Activated naive CD4-positive, alpha-beta T cell treated with anti-CD3 and anti-CD28 coated beads, Interleukin-2, amount 50 U/mL, for 72 hours (primary cell): ENCODE measurements around the gene SENP8. TPM values are rescaled to one million over a fixed set of nuclear protein-coding genes. Genes with fewer than 3 reads are reported as not detected.
"Not testable (repeated sequence)": the region's sequence is repeated elsewhere in the genome, so short reads cannot be mapped to it uniquely, and the experiment has no call there.

Experiments
- ATAC-seq, 2 donors: fragments of 150-1000 bp; cut with Tn5 transposase; 2 replicates each; pipeline ENCODE4 v1.10.0; 2021; ENCODE audit warnings: mild to moderate bottlenecking in 2 of 2, moderate library complexity in 2 of 2
- DNase-seq, 2 donors: peaks; one replicate each; pipeline ENCODE4 v3.0.0; 2021 to 2022; ENCODE audit warnings: low spot score in 2 of 2
- H3K27ac Mint-ChIP-seq, 2 donors: one replicate each; pipeline ENCODE4 v1.8.0; 2022; ENCODE audit warnings: mild to moderate bottlenecking in 2 of 2, mixed read lengths in 2 of 2
- H3K36me3 Mint-ChIP-seq, 2 donors: one replicate each; pipeline ENCODE4 v1.8.0; 2022; ENCODE audit warnings: mixed read lengths in 2 of 2
- H3K9me3 Mint-ChIP-seq, 2 donors: one replicate each; pipeline ENCODE4 v1.8.0; 2022; ENCODE audit warnings: mixed read lengths in 2 of 2
- total RNA-seq, 2 donors: library from RNA; stranded (reverse); gene quantifications; one replicate each; pipeline ENCODE4 v1.2.3, GENCODE V29; 2022

Gene SENP8
- total RNA-seq, 2 donors from 2014 or later = 0.36 to 1.8 TPM

- Mint-ChIP-seq H3K9me3 (no peaks in the 10 kb centered on the region), H3K27ac (no peak overlapping the region), H3K36me3 (no peaks in the 10 kb centered on the region)
- DNase-seq = no peak
- no peak for ATAC-seq
These were observed 44.4 kb downstream of the SENP8 start for GRCh38 chr15:72162569-72162968.

- ATAC-seq (no peak), DNase-seq (no peak)
- Mint-ChIP-seq H3K9me3 (no peaks in the 10 kb centered on the region), H3K27ac (no peak overlapping the region), H3K36me3 (no peaks in the 10 kb centered on the region)
These were observed 45.5 kb downstream of the SENP8 start for GRCh38 chr15:72163719-72164118.

- peak overlapping the region in 1 of 2 donors; percentile 13 for H3K27ac Mint-ChIP-seq
- no peak for ATAC-seq
- no peaks in the 10 kb centered on the region for H3K9me3 Mint-ChIP-seq
These were observed 48.7 kb downstream of the SENP8 start for GRCh38 chr15:72166716-72167417.

GRCh38 chr15:72167445-72167844 lies 49.2 kb downstream of the SENP8 start:
- DNase-seq = no peak
- no peaks in the 10 kb centered on the region for H3K9me3 Mint-ChIP-seq
- no peaks in the 10 kb centered on the region for H3K36me3 Mint-ChIP-seq
- peak overlapping the region in 1 of 2 donors; percentile 13 for H3K27ac Mint-ChIP-seq
- ATAC-seq = no peak

More at GRCh38 chr15:72166716-72167417, 48.7 kb downstream of the SENP8 start:
- H3K36me3 Mint-ChIP-seq = no peaks in the 10 kb centered on the region
- no peak for DNase-seq

GRCh38 chr15:72168131-72168807 lies 50.1 kb downstream of the SENP8 start:
- H3K36me3 Mint-ChIP-seq = no peaks in the 10 kb centered on the region
- DNase-seq (no peak), ATAC-seq (peak in 1 of 2 donors; percentile 24)
- H3K27ac Mint-ChIP-seq = peak overlapping the region; percentile 13 to 22
- no peaks in the 10 kb centered on the region for H3K9me3 Mint-ChIP-seq

GRCh38 chr15:72168808-72169190 lies 50.6 kb downstream of the SENP8 start:
- DNase-seq (no peak), ATAC-seq (no peak)
- no peak overlapping the region for H3K27ac Mint-ChIP-seq
- H3K9me3 Mint-ChIP-seq = no peaks in the 10 kb centered on the region
- no peaks in the 10 kb centered on the region for H3K36me3 Mint-ChIP-seq

GRCh38 chr15:72169236-72169920 lies 51.2 kb downstream of the SENP8 start:
- no peaks in the 10 kb centered on the region for H3K36me3 Mint-ChIP-seq
- ATAC-seq (no peak), DNase-seq (no peak)
- H3K9me3 Mint-ChIP-seq = no peaks in the 10 kb centered on the region
- peak overlapping the region in 1 of 2 donors; percentile 13 for H3K27ac Mint-ChIP-seq

- DNase-seq (no peak), ATAC-seq (no peak)
- no peak overlapping the region for H3K27ac Mint-ChIP-seq
- H3K36me3 Mint-ChIP-seq = no peaks in the 10 kb centered on the region
- H3K9me3 Mint-ChIP-seq = no peaks in the 10 kb centered on the region
These were observed 51.9 kb downstream of the SENP8 start for GRCh38 chr15:72169921-72170611.

GRCh38 chr15:72170691-72171090 lies 52.5 kb downstream of the SENP8 start:
- ATAC-seq = no peak
- H3K9me3 Mint-ChIP-seq = no peaks in the 10 kb centered on the region
- no peak overlapping the region for H3K27ac Mint-ChIP-seq
- DNase-seq = no peak
- no peaks in the 10 kb centered on the region for H3K36me3 Mint-ChIP-seq

- not testable (repeated sequence) for DNase-seq, ATAC-seq, H3K36me3 Mint-ChIP-seq, H3K9me3 Mint-ChIP-seq, H3K27ac Mint-ChIP-seq
These were observed 53.8 kb downstream of the SENP8 start for GRCh38 chr15:72171978-72172377.

GRCh38 chr15:72172796-72173195 lies 54.6 kb downstream of the SENP8 start:
- DNase-seq (no peak), ATAC-seq (no peak)
- H3K36me3 Mint-ChIP-seq = no peaks in the 10 kb centered on the region
- H3K27ac Mint-ChIP-seq = no peak overlapping the region
- no peaks in the 10 kb centered on the region for H3K9me3 Mint-ChIP-seq

GRCh38 chr15:72173401-72173800 lies 55.2 kb downstream of the SENP8 start:
- Mint-ChIP-seq H3K9me3 (no peaks in the 10 kb centered on the region), H3K27ac (no peak overlapping the region), H3K36me3 (no peaks in the 10 kb centered on the region)
- ATAC-seq = no peak
- no peak for DNase-seq

- ATAC-seq (no peak), DNase-seq (no peak)
- Mint-ChIP-seq H3K27ac (no peak overlapping the region), H3K36me3 (no peaks in the 10 kb centered on the region), H3K9me3 (no peaks in the 10 kb centered on the region)
These were observed 55.8 kb downstream of the SENP8 start for GRCh38 chr15:72173864-72174550.

- peak overlapping the region; percentile 7 to 70 for H3K27ac Mint-ChIP-seq
- DNase-seq (no peak), ATAC-seq (no peak)
- H3K36me3 Mint-ChIP-seq = no peaks in the 10 kb centered on the region
- no peaks in the 10 kb centered on the region for H3K9me3 Mint-ChIP-seq
These were observed 56.5 kb downstream of the SENP8 start for GRCh38 chr15:72174551-72175165.

- no peaks in the 10 kb centered on the region for H3K9me3 Mint-ChIP-seq
- ATAC-seq = no peak
- H3K36me3 Mint-ChIP-seq = no peaks in the 10 kb centered on the region
- peak overlapping the region in 1 of 2 donors; percentile 7 for H3K27ac Mint-ChIP-seq
- no peak for DNase-seq
These were observed 57.2 kb downstream of the SENP8 start for GRCh38 chr15:72175186-72176044.
